ENCODE data around the gene CD300LF. TPM values are rescaled to one million over a fixed set of nuclear protein-coding genes. Genes with fewer than 3 reads are reported as not detected.

The CD300LF gene
- total RNA-seq, 1 experiment from 2014 or later = not detected

DNA sequence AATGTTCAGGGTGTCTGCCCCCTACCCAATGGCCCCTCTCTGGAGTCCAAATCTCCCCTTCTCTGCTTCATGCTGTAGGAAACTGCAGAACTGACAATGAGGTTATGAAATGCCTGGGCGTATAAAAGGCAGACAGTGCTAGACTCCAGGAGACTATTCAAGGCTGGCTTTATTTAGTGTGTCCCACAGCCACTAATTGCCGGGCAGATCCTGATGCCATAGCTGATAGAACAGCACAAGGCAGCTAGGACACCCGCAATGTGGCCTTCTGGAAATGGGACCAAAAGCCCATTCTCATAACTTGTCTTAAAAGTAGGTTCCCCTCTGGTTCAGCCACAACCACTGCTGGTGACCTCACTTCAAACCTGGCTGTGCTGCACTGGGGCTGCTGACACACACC lies 60.7 kb downstream of the CD300LF start:
- Histone ChIP-seq H3K36me3 (ENCODE audit: low read depth) (no peaks in the 10 kb centered on the region), H3K9me3 (ENCODE audit: insufficient read depth, low read depth) (no peaks in the 10 kb centered on the region), H3K79me2 (ENCODE audit: low read depth) (no peaks in the 10 kb centered on the region), H3K27ac (no peak overlapping the region), H3K4me3 (no peak overlapping the region), H3K9me2 (ENCODE audit: insufficient read depth) (no peaks in the 10 kb centered on the region), H3K4me2 (no peak overlapping the region), H4K20me1 (ENCODE audit: insufficient read depth) (no peaks in the 10 kb centered on the region), H3K27me3 (ENCODE audit: insufficient read depth, low read depth) (peaks cover 100% of the 10 kb centered on the region), H3F3A (ENCODE audit: insufficient read depth, low read depth) (no peaks in the 10 kb centered on the region), H3K4me1 (replicated peaks; ENCODE audit: insufficient read depth) (no peaks in the 10 kb centered on the region), H2AFZ (no peak overlapping the region)
- TF ChIP-seq EZH2 (IDR thresholded peaks at IDR 0.05; ENCODE audit: low read depth) = no peak; the same call in 1 of the 2 replicates
- TF ChIP-seq, protein P1, sequence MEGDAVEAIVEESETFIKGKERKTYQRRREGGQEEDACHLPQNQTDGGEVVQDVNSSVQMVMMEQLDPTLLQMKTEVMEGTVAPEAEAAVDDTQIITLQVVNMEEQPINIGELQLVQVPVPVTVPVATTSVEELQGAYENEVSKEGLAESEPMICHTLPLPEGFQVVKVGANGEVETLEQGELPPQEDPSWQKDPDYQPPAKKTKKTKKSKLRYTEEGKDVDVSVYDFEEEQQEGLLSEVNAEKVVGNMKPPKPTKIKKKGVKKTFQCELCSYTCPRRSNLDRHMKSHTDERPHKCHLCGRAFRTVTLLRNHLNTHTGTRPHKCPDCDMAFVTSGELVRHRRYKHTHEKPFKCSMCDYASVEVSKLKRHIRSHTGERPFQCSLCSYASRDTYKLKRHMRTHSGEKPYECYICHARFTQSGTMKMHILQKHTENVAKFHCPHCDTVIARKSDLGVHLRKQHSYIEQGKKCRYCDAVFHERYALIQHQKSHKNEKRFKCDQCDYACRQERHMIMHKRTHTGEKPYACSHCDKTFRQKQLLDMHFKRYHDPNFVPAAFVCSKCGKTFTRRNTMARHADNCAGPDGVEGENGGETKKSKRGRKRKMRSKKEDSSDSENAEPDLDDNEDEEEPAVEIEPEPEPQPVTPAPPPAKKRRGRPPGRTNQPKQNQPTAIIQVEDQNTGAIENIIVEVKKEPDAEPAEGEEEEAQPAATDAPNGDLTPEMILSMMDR (conservative IDR thresholded peaks at IDR 0.05) = no peak
- DNase-seq = no peak
- POLR2A ChIA-PET (ENCODE audit: unreplicated experiment) = no interaction called here
- CTCF ChIA-PET = no interaction called here
- intact Hi-C loops (cut with micrococcal nuclease; ENCODE audit: unreplicated experiment) = no loop called here
- BruUV-seq (replicated peaks) = no TSS peak

DNA sequence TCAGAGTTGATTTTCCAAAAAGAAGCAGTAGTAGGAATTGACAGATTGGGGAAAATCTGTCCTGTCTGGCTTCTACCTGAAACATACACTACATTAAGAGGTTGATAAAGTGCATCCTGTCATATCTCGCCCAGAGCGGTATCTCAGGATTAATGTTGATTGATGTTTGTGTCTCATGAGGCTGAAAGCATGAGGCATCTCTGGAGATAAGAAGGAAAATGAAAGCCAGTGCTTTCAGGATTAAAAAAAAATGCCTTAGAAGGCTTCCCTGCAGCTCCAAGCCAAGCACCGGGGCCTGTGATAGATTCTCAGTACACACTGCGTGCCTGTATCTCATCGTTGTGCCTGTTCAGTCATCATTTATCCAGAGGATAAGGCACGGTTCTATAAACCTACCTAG lies 62.8 kb downstream of the CD300LF start:
- Histone ChIP-seq H3K36me3 (ENCODE audit: low read depth) (no peaks in the 10 kb centered on the region), H3F3A (ENCODE audit: insufficient read depth, low read depth) (no peaks in the 10 kb centered on the region), H3K4me1 (replicated peaks; ENCODE audit: insufficient read depth) (no peaks in the 10 kb centered on the region), H3K79me2 (ENCODE audit: low read depth) (no peaks in the 10 kb centered on the region), H3K27me3 (ENCODE audit: insufficient read depth, low read depth) (peaks cover 97% of the 10 kb centered on the region), H3K4me3 (no peak overlapping the region), H4K20me1 (ENCODE audit: insufficient read depth) (no peaks in the 10 kb centered on the region), H3K9me2 (ENCODE audit: insufficient read depth) (no peaks in the 10 kb centered on the region), H2AFZ (no peak overlapping the region), H3K9me3 (ENCODE audit: insufficient read depth, low read depth) (no peaks in the 10 kb centered on the region), H3K4me2 (no peak overlapping the region), H3K27ac (no peak overlapping the region)
- TF ChIP-seq, protein P1 (conservative IDR thresholded peaks at IDR 0.05) = no peak
- TF ChIP-seq EZH2 (IDR thresholded peaks at IDR 0.05; ENCODE audit: low read depth) = no peak
- no peak for DNase-seq
- BruUV-seq (replicated peaks) = no TSS peak
- ChIA-PET CTCF (no interaction called here), POLR2A (ENCODE audit: unreplicated experiment) (no interaction called here)
- intact Hi-C loops (cut with micrococcal nuclease; ENCODE audit: unreplicated experiment) = no loop called here

DNA sequence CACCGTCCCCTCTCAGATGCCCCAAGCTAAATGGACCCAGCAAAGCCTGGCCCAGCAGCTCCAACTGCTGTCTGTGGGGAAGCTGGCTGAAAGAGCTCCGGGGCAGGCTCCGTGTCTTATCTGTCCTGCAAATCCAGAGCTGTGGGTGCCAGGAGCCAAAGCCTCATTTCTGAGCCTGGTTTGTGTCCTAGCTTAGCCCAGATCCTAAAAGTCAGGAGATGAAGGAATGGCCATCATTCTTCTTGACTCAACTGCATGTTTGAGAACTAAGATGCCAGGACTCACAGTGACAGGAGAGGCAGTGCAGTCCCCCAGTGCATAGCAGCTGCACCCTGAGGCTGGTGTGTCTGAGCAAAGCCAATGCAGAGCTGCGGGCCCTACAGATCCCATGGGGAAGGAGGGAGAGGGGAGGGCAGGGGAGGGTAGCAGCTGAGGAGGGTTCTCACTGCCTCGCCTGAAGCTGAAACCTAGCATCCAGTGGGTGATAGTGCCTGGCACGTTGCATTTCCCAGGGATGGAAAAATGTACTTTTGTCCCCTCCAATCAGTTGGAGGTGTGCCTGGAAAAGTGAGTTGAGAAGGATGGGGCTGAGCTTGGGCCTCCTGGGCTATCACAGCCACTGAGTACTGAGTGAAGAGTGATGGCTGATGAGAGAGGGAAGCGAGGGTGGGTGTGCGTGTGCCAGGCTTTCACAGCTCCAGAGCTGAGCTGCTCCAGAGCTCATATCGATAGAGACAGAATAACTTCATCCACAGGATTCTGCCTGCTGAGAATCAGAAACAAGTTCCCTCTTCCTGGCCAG lies 64.7 kb downstream of the CD300LF start:
- POLR2A ChIA-PET (ENCODE audit: unreplicated experiment) = no interaction called here
- H3K27ac ChIP-seq = no peak overlapping the region
- TF ChIP-seq, protein P1 (conservative IDR thresholded peaks at IDR 0.05) = no peak
- TF ChIP-seq EZH2 (IDR thresholded peaks at IDR 0.05; ENCODE audit: low read depth) = no peak

More for the DNA sequence above, 64.7 kb downstream of the CD300LF start:
- H3K36me3 ChIP-seq (ENCODE audit: low read depth) = no peaks in the 10 kb centered on the region
- no peak for DNase-seq
- no peaks in the 10 kb centered on the region for H3K9me3 ChIP-seq (ENCODE audit: insufficient read depth, low read depth)
- no peak overlapping the region for H3K4me2 ChIP-seq
- no peaks in the 10 kb centered on the region for H3K4me1 ChIP-seq (replicated peaks; ENCODE audit: insufficient read depth)
- H3K4me3 ChIP-seq = no peak overlapping the region
- no peaks in the 10 kb centered on the region for H3K9me2 ChIP-seq (ENCODE audit: insufficient read depth)
- H3K79me2 ChIP-seq (ENCODE audit: low read depth) = no peaks in the 10 kb centered on the region
- H3F3A ChIP-seq (ENCODE audit: insufficient read depth, low read depth) = no peaks in the 10 kb centered on the region
- H3K27me3 ChIP-seq (ENCODE audit: insufficient read depth, low read depth) = peaks cover 96% of the 10 kb centered on the region
- intact Hi-C loops (cut with micrococcal nuclease; ENCODE audit: unreplicated experiment) = no loop called here
- BruUV-seq (replicated peaks) = no TSS peak
- CTCF ChIA-PET = no interaction called here
- no peaks in the 10 kb centered on the region for H4K20me1 ChIP-seq (ENCODE audit: insufficient read depth)
- no peak overlapping the region for H2AFZ ChIP-seq
